ENCODE results near the gene TDP2.
"Not testable (repeated sequence)": the region's sequence is repeated elsewhere in the genome, so short reads cannot be mapped to it uniquely, and the experiment has no call there.

The TDP2 gene

DNA sequence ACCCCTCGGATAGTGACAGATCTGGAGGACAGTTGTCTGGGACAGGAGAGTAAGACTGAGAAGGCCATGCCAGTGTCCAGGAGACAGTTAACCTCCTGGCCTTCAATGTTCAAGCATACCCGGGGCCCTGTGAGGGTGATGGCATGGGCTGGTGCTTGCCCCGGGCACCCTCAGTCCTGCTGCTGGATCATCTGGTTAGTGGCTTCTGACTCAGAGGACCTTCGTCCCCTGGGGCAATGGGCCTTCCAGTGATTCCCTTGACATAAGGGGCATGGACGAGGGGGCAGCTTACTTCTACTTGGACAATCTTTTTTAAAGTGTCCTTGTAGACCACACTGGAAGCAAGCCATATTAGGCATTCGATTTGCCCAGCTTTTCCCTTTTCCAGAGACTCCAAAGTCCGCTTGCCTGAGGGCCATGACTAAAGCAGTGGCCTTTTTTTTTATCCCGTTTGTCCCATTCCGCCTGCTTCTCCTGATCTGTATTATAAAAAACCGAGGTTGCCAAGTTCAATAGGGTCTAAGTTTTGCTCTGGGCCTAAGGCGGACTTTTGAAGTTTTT lies 12.2 kb upstream of the TDP2 start:
- DNase-seq, result not testable (repeated sequence)

DNA sequence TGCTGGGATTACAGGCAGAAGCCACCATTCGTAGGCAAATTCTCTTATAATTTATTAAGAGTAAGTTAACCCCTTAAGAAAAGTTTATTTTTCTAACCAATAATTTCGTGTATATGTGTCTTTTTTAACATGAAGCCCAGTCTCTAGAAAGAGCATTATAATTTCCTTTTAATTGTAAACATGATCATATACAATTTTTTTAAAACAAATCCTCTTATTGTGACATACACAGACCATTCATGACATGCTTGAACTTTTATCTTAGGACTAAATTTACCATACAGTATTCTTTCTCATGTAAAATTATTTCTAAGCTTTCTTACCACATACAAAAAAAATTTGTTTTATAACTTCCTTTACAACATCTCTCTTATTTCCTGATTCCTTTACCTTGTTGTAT lies 6.9 kb upstream of the TDP2 start:
- no peak for DNase-seq

DNA sequence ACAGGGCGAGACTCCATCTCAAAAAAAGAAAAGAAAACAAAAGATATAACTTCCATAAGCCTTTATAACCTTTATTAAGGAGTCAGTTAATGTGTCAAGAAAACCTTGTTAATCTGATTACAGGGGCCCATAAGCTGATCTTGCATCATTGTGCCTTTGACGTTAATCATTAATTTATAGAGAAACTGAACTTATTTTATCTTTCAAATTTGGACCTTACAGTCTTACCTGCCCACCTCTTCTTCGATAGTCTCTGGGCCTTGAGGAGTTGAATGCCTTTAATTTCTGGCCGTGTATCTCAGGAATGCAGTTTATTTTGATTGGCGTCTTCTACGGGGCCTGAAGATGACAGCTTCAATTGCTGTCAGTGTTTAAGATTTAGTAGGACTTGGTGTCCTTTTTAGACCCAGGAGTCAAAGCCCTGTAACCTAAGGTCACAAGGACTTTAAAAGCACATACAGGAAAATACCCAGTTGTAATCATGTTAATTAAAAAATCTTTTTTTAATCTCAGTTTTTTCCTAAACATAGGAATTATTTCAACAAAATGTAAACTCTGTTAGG lies 6.0 kb upstream of the TDP2 start:
- no peak for DNase-seq

DNA sequence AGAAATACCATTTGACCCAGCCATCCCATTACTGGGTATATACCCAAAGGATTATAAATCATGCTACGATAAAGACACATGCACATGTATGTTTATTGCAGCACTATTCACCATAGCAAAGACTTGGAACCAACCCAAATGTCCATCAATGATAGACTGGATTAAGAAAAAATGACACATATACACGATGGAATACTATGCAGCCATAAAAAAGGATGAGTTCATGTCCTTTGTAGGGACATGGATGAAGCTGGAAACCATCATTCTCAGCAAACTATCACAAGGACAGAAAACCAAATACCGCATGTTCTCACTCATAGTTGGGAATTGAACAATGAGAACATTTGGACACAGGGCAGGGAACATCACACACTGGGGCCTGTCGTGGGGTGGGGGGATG lies 4.4 kb upstream of the TDP2 start:
- DNase-seq, result not testable (repeated sequence)

DNA sequence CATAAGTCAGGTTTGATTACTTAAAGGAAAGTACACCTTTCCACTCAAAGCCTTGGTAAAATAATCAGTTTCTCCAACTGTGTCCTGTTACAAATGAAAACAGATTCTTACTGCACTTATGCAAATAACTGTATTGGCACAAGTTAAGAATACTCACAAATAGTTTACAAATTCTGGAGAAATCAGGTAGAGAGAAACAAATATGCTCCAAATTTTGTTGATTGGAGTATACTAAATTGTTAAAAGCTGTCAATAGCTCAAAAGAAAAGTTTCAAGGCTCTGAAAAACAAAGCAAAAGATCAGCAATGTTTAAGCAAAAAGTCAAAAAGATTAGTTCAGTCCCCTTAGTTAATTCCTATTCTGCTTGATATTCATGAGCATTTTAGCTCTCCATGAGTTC lies 3.8 kb upstream of the TDP2 start:
- DNase-seq, result not testable (repeated sequence)

DNA sequence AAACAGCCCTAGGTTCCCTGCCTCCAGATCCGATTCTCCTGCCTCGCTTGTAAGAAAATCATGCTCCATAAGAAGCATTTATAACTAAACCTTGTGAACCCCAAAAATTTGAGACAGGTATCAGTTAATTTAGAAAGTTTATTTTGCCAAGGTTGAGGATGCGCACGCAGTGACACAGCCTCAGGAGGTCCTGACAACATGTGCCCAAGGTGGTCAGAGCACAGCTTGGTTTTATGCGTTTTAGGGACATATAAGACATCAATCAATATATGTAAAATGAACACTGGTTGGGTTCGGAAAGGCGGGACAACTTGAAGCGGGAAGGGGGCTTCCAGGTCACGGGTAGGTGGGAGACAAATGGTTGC lies 2.3 kb upstream of the TDP2 start:
- DNase-seq, result no peak

DNA sequence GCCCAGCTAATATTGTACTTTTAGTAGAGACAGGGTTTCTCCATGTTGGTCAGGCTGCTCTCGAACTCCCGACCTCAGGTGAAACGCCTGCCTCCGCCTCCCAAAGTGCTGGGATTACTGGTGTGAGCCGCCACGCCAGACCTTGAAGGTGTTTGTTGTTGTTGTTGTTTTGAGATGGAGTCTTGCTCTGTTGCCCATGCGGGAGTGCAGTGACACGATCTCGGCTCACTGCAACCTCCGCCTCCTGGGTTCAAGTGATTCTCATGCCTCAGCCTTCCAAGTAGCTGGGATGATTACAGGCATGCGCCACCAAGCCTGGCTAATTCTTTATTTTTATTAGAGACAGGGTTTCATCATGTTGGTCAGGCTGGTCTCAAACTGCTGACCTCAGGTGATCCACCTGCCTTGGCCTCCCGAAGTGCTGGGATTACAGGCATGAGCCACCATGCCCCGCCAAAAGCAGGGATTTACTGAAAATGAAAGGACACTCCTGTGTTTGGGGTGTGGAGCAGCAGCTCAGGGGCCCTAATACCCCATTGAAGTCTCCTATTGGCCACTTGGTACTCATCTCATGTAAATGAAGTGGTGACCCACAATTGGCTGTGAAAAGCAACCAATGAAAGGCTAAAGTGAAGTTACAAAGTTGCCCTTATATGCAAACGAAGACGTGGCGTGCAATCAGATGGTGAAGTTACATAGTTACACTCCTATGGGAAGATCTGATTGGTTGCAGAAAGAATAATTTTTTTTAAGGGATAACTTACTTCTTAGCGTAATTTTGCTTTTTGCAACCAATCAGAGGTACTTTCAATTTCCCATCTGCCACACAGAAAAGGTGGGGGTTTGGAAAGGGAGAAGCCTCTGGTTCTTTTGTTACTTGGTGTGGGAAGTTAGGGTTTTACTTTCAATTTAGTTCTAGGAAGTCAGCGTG lies 1.6 kb upstream of the TDP2 start:
- not testable (repeated sequence) for DNase-seq

DNA sequence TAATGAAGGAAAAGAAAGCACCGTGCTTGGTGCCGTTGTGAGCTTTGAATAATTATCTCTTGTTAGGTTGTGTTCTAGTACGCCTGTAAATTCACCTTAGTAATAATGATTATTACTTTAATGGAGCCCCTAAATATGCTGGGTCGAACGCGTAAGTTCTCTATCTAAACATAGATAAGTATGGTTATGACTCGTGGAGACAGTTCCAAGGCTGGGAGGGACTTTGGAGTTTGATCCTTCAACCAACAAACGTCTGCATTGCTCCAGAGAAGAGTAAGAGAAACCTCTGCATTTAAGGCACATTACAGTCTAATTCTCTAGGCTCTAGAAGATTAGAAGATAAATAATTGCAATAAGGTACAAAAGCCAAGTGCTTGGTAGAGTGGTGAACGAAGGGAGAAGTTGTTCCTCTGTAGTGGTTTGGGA lies 692 bp upstream of the TDP2 start:
- DNase-seq, result no peak

DNA sequence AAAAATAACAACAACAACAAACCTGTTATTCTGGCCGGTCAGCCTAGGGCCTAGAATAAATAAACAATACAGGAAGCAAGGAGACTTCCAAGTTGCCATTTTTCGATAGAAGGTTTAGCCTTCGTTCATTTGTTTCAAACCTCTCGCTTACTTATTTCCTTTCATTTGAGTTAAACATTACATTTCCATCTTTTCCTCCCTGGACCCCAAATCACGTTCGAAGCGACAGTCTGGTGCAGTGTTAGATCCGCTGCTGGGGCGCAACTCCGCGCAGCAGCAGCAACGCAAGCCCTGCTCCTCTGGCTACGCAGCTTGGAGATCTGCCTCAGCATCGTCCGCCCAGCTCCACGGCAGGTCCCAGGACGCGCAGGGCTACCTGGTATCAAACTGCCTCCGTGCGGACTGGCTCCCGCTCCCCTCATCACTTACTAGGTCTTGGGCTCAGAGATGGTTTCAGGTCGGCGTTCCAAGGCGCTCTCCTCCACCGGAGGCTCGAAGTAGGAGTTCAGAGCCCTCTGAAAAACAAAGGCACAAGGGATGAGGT lies 530 bp downstream of the TDP2 start:
- DNase-seq, result peak; percentile 52

DNA sequence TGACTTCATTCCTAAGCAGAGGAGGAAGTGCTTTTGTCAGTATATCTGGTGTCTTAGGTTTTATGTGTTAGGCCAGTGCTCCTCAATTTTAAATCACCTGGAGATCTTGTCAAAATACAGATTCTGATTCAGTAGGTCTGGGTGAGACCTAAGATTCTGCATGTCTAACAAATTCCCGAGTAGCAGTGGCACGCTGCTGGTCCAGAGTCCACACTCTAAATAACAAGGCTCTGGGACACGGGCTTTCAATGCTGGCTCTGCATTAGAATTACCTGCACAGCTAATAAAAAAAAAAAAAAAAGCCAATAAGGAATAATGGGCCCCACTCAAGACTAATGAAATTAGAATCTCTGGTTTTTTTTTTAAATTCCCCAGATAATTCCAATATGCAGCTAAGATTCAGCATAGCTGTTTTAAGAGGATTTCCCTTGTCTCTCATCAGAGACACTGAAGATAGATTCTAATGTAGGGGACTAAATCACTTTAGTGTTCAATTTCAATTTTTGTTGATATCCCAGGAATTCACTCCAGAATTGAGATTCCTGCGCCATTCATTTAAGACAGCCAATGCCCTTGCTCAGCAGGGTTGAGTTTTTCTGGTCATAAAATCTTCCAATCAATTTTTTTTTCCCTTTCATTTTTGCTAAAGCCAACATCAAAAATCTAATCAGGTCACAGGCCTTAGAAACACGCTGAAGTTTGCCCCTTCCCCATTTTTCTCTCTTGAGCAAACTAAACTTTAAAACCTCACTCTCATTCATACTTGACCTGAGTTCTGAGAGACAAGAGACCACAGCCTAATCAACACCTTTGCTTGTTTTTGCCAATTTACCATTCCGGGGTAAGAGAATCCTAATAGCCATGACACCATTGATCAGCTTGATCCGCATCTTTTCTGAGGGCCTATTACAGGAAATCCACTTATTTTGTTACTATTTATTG lies 2.4 kb downstream of the TDP2 start:
- DNase-seq, result no peak

DNA sequence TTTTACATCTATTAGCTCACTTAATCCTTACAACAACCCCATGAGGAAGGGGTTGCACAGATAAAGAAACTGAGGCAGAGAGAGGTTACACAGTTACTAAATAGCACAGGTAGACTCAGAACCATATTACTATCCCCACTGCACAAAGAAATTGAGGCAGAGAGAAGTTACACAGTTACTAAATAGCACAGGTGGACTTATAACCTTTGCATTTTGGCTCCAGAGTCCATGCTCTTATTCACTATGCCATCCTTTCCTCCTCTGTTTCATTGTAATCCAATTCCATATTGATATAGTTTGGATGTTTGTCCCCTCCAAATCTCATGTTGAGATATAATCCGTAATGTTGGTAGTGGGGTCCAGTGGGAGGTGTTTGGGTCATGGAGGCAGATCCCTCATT lies 3.5 kb downstream of the TDP2 start:
- no peak for DNase-seq

DNA sequence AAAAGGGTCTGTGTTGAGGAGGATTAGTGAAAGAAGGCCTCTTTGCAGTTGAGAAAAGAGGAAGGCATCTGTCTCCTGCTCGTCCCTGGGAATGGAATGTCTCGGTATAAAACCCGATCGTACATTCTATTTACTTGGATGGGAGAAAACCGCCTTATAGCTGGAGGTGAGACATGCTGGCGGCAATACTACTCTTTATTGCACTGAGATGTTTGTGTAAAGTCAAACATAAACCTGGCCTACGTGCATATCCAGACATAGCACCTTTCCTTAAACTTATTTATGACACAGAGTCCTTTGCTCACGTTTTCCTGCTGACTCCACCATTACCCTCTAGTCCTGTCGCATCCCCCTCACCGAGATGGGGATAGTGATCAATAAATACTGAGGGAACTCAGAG lies 4.5 kb downstream of the TDP2 start:
- DNase-seq, result no peak

DNA sequence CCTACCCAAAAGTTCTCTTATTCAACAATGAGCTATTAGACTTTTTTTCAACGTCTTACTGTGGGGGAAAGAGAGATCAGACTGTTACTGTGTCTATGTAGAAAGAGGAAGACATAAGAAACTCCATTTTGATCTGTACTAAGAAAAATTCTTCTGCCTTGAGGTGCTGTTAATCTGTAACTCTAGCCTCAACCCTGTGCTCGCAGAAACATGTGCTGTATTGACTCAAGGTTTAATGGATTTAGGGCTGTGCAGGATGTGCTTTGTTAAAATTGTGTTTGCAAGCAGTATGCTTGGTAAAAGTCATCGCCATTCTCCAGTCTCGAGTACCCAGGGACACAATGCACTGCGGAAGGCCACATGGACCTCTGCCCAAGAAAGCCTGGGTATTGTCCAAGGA lies 4.9 kb downstream of the TDP2 start:
- not testable (repeated sequence) for DNase-seq

DNA sequence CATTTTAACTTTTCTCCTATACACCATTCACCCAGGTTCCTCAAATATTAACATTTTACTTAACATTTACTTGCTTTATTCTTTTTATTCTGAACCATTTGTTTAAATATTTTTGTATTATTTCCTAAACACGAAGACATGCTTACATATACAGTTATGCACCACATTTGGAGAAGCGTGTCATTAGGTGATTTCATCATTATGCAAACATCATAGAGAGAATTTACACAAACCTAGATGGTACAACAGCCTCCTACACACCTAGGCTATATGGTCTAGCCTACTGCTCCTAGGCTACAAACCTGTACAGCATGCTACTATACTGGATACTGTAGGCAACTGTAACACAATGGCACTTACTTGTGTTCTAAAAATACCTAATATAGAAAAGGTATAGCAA lies 6.6 kb downstream of the TDP2 start:
- DNase-seq, result no peak

DNA sequence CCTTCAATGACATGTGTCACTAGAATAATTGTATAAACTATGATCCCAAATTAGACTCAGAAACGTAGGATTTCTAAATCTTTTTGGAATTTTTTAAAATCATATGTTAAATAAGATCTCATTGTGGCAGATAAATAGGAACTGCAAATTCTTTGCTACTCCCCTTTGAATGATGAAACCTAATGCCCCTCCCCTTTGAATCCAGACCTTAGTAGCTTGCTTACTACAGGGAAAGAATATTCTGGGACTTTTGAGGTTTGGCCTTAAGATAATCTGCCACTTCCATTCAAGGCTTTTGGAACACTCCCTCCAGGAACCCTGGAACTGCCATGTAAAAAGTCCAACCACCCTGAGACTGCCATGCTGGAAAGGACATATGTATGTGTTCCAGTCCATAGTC lies 7.1 kb downstream of the TDP2 start:
- DNase-seq, result no peak

DNA sequence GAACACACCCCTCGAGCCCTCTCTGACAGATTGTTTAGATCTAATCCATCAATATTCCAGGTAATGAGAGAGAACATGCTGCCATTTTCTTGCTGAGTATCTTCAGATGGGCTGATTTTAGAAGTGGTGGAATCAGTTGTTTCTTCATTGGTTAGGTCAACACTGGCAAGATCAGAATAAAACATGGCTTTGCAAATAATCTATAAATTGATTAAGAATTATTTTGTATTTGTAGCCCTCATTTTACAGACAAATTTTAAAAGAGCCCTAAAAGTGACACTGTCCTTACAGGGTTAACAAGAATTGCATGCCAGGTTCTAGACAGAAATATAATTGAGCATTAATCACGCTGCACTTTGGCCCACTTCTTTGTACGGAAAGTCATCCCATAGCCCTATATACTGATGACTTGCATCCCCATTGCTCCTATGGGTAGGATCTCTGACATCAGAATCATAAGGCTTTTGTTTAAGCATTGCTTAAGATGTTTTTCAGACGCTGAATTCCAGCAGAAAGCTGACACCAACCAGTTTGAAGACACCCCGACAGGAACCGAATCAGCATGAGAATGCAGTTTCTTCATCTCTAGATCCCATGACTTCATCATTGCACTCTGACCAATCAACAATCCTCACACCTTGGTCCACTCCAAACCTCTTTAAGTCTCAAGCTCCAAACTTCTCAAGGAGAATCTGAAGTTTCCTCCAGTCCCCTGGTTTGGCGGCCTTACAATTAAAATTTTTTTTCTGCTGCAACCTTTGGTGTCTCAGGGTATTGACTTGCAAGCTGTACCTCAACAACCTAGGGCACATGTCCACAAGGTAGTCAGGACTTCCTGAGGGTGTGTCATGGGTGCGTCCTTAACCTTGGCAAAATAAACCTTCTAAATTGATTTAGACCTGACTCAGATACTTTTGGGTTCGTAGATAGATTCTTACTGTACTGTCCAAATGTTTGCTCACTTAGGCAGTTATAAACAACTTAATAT lies 7.8 kb downstream of the TDP2 start:
- no peak for DNase-seq

DNA sequence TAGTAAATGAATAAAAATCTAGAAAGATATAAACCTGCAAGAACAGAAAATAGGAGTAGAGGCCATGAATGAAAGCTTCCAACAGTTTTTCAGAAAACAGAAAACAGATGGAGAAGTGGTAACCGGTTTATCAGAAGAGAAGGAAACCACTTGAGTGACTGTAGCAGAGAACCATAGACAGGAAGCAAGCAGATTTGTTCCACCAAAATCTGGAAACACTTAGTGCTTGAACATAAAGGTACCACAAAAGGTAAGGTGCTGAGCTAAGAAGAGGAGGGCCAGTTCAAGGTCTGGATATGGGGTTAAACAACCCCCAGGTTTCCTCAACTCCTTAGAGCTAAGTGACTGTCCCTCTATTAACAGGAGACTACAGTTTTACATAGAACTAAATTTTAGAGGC lies 11.5 kb downstream of the TDP2 start:
- no peak for DNase-seq

DNA sequence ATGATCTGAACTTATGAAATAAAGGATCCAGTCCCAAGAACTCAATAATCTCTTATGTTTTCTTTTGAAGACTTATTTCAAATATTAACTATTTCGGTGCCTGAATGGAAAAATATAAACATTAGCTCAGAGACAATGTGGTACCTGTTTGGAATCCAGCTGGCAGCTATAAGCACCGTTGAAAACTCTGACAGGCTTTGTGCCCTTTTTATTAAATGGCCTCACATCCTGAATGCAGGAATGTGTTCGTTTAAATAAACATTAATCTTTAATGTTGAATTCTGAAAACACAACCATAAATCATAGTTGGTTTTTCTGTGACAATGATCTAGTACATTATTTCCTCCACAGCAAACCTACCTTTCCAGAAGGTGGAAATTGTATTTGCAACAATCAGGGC lies 16.3 kb downstream of the TDP2 start:
- DNase-seq, result no peak

DNA sequence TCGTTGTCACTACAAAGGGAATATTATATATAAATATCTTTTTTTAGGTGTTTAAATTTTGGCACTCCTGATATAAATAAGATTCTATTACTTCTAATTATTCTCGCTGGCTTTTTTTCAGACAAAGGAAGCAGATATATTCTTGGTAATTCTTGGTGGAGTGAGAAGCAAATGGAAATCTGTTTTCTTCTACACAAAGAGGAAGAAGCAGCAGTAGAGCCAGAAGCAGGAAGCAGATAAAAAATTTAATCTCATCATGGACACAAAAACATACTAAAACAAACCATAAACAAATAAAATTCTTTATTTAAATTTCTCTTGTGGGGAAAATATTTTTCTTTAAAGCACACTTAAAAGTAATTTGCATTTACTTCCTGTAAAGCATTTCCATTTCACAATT lies 17.0 kb downstream of the TDP2 start:
- DNase-seq, result no peak

DNA sequence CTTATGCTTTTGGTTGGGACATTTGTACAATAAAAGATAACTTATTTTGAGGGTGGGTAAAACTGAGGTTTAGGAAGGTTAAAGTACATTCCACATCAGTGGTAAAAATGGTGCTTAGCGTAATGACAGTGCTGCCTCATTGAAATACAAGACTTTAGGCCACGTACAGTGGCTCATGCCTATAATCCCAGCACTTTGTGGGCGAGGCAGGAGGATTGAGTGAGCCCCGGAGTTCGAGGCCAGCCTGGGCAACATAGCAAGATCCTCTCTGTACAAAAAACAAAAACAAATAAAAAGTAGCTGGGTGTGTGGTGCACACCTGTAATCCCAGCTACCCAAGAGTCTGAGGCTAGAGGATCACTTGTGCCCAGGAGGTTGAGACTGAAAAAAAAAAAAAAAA lies 18.4 kb downstream of the TDP2 start:
- no peak for DNase-seq

DNA sequence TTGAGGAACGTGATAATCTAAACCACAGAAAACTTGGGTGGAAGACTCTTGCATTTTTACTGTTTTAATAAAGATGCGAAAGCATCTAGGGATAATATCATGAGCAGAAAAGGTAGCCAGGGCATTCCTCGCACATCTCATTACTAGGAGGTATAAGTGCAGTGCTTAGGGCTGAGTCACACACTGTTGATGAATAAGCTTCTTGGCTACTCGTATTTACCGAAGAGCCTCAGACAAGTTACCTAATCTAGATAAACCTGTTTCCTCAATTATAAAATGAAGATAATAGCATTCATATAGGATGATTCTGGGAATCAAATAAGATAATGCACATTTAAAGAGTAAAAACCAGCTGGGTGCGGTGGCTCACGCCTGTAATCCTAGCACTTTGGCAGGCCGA lies 19.9 kb downstream of the TDP2 start:
- DNase-seq, result no peak

DNA sequence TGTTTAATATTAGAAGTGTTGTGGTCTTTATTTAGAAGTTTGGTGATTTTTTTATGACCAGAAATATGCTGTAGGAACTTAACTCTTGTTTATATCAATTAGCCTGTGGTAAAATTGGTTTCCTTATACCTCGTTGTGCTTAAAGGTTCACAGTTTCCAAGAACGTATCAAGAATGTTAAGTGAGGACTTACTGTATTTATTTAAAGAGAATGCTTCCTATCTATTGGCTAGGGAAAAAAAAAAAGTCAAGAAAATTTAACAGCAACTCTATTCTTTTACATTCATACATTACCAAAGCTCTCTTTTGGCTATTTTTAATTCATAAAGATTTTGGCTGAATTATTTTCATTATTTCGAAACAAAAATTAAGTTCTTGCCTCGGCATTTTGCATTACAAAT lies 22.3 kb downstream of the TDP2 start:
- no peak for DNase-seq
